ENCODE results near the gene LPCAT3. TPM values are rescaled to one million over a fixed set of nuclear protein-coding genes. Genes with fewer than 3 reads are reported as not detected.

The LPCAT3 gene
- total and polyA plus RNA-seq, 2 of the 4 experiments (the other 2 are of a cell fraction) = 7.0 to 18.6 TPM

- Histone ChIP-seq H3K79me1 (ENCODE audit: low read depth in 1 of 2, low read length in 2 of 2) (peaks cover 4 to 10% of the 10 kb centered on the region in 2 experiments; a peak in 3 of 4 replicates), H3K4ac (ENCODE audit: low read depth, low read length) (0 out of 2 replicates have a peak overlapping the region, but pooled peaks have one; percentile 9), H3K56ac (ENCODE audit: extremely low read depth, insufficient read depth, low read length) (no peak overlapping the region), H2BK15ac (ENCODE audit: low read depth, low read length) (no peak overlapping the region; the same call in 2 of the 3 replicates), H4K8ac (ENCODE audit: low read depth in 2 of 2, low read length in 2 of 2) (no peak overlapping the region), H2BK20ac (ENCODE audit: low read depth, low read length) (no peak overlapping the region; the same call in 1 of the 2 replicates), H3K14ac (replicated peaks; ENCODE audit: low read depth, low read length) (no peak overlapping the region), H3K9me1 (ENCODE audit: insufficient read depth, low read length) (peaks cover 9% of the 10 kb centered on the region), H3K23ac (ENCODE audit: low read depth, low read length) (no peak overlapping the region), H3K4me2 (ENCODE audit: low read depth, low read length) (no peak overlapping the region), H2AK9ac (replicated peaks; ENCODE audit: low read depth, low read length, poor library complexity) (no peak overlapping the region), H3K27ac (ENCODE audit: insufficient read depth, low read length) (no peak overlapping the region), H2BK5ac (ENCODE audit: low read depth, low read length, poor library complexity, severe bottlenecking) (no peak overlapping the region), H3K36me3 (ENCODE audit: control insufficient read depth, insufficient read depth, low read length) (peaks cover 3% of the 10 kb centered on the region; the same call in 1 of the 2 replicates), H2AK5ac (ENCODE audit: low read depth, low read length) (peak overlapping the region; percentile 24; the same call in 1 of the 2 replicates), H3K27me3 (ENCODE audit: control insufficient read depth, insufficient read depth, low read length) (peaks cover 12% of the 10 kb centered on the region), H2AFZ (replicated peaks; ENCODE audit: low read length, poor library complexity) (peak overlapping the region; percentile 13), H3K18ac (ENCODE audit: low read depth, low read length) (no peak overlapping the region), H4K91ac (ENCODE audit: insufficient read depth, low read depth, low read length) (no peak overlapping the region), H3K4me1 (ENCODE audit: control insufficient read depth, insufficient read depth, low read length) (peaks cover 7% of the 10 kb centered on the region), H3K9me3 (ENCODE audit: control insufficient read depth, insufficient read depth, low read length) (no peaks in the 10 kb centered on the region), H3K4me3 (ENCODE audit: insufficient read depth, low read depth, low read length) (no peak overlapping the region), H4K5ac (ENCODE audit: low read depth, low read length) (no peak overlapping the region), H2BK120ac (ENCODE audit: low read depth, low read length) (peak overlapping the region; percentile 10), H4K20me1 (ENCODE audit: insufficient read depth, low read length) (no peaks in the 10 kb centered on the region), H3K9ac (ENCODE audit: low read depth, low read length) (no peak overlapping the region)
- dilution Hi-C loops (cut with HindIII; ENCODE audit: low sequenced_read_pairs, unreplicated experiment) = no loop called here
- no peak for ATAC-seq (ENCODE audit: low read depth)
- in situ Hi-C loops (cut with MboI; ENCODE audit: low sequenced_read_pairs) = loop anchor here (25.0 kb wide), 1 partner anchor 579 kb away; no protein-coding TSS in a partner anchor
- DNase-seq = no peak
- CTCF ChIA-PET = interaction anchor here (1.4 kb wide), 1 partner anchor 18 kb away, joined by 3 read pairs; no protein-coding TSS in a partner anchor
- no CpG with 5 or more reads among the region's 3 CpGs for WGBS, 2 experiments (ENCODE audit: extremely low coverage in 2 of 2, insufficient read length in 1 of 2)
- no TSS peak for BruUV-seq (replicated peaks)
- TF ChIP-seq USF2 (IDR thresholded peaks at IDR 0.05; ENCODE audit: low read depth, low read length) (no peak), POLR2A (IDR thresholded peaks at IDR 0.05; ENCODE audit: low read depth, low read length) (no peak), MAZ (IDR thresholded peaks at IDR 0.05; ENCODE audit: borderline replicate concordance, low read depth, low read length) (no peak), RCOR1 (IDR thresholded peaks at IDR 0.05; ENCODE audit: insufficient replicate concordance, low read length) (no peak), MAFK (IDR thresholded peaks at IDR 0.05; ENCODE audit: low read depth, low read length) (no peak), NFE2L2 (IDR thresholded peaks at IDR 0.05; ENCODE audit: low read depth, low read length) (no peak), MXI1 (IDR thresholded peaks at IDR 0.05; ENCODE audit: borderline replicate concordance, low read depth, low read length) (no peak), RAD21 (IDR thresholded peaks at IDR 0.05; ENCODE audit: low read length) (no peak), CHD1 (IDR thresholded peaks at IDR 0.05; ENCODE audit: low read depth, low read length) (no peak), FOS (IDR thresholded peaks at IDR 0.05; ENCODE audit: low read depth, low read length) (no peak)
- intact Hi-C loops (cut with micrococcal nuclease) = no loop called here
- POLR2A ChIA-PET (ENCODE audit: unreplicated experiment) = no interaction called here
Measured at GRCh38 chr12:7058163-7058845, 40.0 kb upstream of the LPCAT3 start.

All from IMR-90 (cell line).